ENCODE data around the gene PIK3R3. TPM values are rescaled to one million over a fixed set of nuclear protein-coding genes. Genes with fewer than 3 reads are reported as not detected.

The PIK3R3 gene
- total and polyA plus RNA-seq, 9 donors: 8.1 to 18.3 (median 13.3) TPM

GRCh38 chr1:46158312-46159281, 26.2 kb upstream of the PIK3R3 start:
- DNase-seq: no peak
- no peaks in the 10 kb centered on the region for H3K36me3 ChIP-seq (ENCODE audit: control insufficient read depth, insufficient read depth, low read length)
- 97% methylated on average over 4 of the region's 13 CpGs for WGBS (ENCODE audit: insufficient coverage)
- H3K9me3 ChIP-seq (replicated peaks; ENCODE audit: control insufficient read depth, low read depth, low read length): no peaks in the 10 kb centered on the region
- H3K27ac ChIP-seq (ENCODE audit: low read length): no peak overlapping the region
- no peaks in the 10 kb centered on the region for H3K27me3 ChIP-seq (ENCODE audit: control insufficient read depth, insufficient read depth, low read length)
- H3K4me3 ChIP-seq (ENCODE audit: low read length): no peak overlapping the region
- H3K4me1 ChIP-seq (ENCODE audit: control insufficient read depth, insufficient read depth, low read length): no peaks in the 10 kb centered on the region

- H3K4me1 ChIP-seq (ENCODE audit: control insufficient read depth, insufficient read depth, low read length): no peaks in the 10 kb centered on the region
- no peak for DNase-seq
- WGBS (ENCODE audit: insufficient coverage): 54% methylated on average over 1 of the region's 1 CpG
- no peak overlapping the region for H3K27ac ChIP-seq (ENCODE audit: low read length)
- no peak overlapping the region for H3K4me3 ChIP-seq (ENCODE audit: low read length)
- H3K36me3 ChIP-seq (ENCODE audit: control insufficient read depth, insufficient read depth, low read length): no peaks in the 10 kb centered on the region
- no peaks in the 10 kb centered on the region for H3K27me3 ChIP-seq (ENCODE audit: control insufficient read depth, insufficient read depth, low read length)
- no peaks in the 10 kb centered on the region for H3K9me3 ChIP-seq (replicated peaks; ENCODE audit: control insufficient read depth, low read depth, low read length)
These were observed 25.5 kb upstream of the PIK3R3 start for GRCh38 chr1:46157916-46158311.

GRCh38 chr1:46153732-46154131, 21.3 kb upstream of the PIK3R3 start:
- no peak for DNase-seq
- WGBS (ENCODE audit: insufficient coverage): no CpG with 5 or more reads among the region's 1 CpG
- Histone ChIP-seq H3K4me3 (ENCODE audit: low read length) (no peak overlapping the region), H3K36me3 (ENCODE audit: control insufficient read depth, insufficient read depth, low read length) (no peaks in the 10 kb centered on the region), H3K4me1 (ENCODE audit: control insufficient read depth, insufficient read depth, low read length) (no peaks in the 10 kb centered on the region), H3K27ac (ENCODE audit: low read length) (no peak overlapping the region), H3K27me3 (ENCODE audit: control insufficient read depth, insufficient read depth, low read length) (no peaks in the 10 kb centered on the region), H3K9me3 (replicated peaks; ENCODE audit: control insufficient read depth, low read depth, low read length) (no peaks in the 10 kb centered on the region)

- no peaks in the 10 kb centered on the region for H3K9me3 ChIP-seq (replicated peaks; ENCODE audit: control insufficient read depth, low read depth, low read length)
- no peak overlapping the region for H3K27ac ChIP-seq (ENCODE audit: low read length)
- H3K4me1 ChIP-seq (ENCODE audit: control insufficient read depth, insufficient read depth, low read length): no peaks in the 10 kb centered on the region
- no peaks in the 10 kb centered on the region for H3K27me3 ChIP-seq (ENCODE audit: control insufficient read depth, insufficient read depth, low read length)
- H3K36me3 ChIP-seq (ENCODE audit: control insufficient read depth, insufficient read depth, low read length): no peaks in the 10 kb centered on the region
- no peak for DNase-seq
- H3K4me3 ChIP-seq (ENCODE audit: low read length): no peak overlapping the region
- 92% methylated on average over 1 of the region's 1 CpG for WGBS (ENCODE audit: insufficient coverage)
These were observed 20.8 kb upstream of the PIK3R3 start for GRCh38 chr1:46153228-46153627.

GRCh38 chr1:46152016-46152415, 19.6 kb upstream of the PIK3R3 start:
- no peaks in the 10 kb centered on the region for H3K27me3 ChIP-seq (ENCODE audit: control insufficient read depth, insufficient read depth, low read length)
- no peak for DNase-seq
- H3K4me1 ChIP-seq (ENCODE audit: control insufficient read depth, insufficient read depth, low read length): no peaks in the 10 kb centered on the region
- no peak overlapping the region for H3K27ac ChIP-seq (ENCODE audit: low read length)
- 86% methylated on average over 3 of the region's 3 CpGs for WGBS (ENCODE audit: insufficient coverage)
- no peak overlapping the region for H3K4me3 ChIP-seq (ENCODE audit: low read length)
- H3K9me3 ChIP-seq (replicated peaks; ENCODE audit: control insufficient read depth, low read depth, low read length): no peaks in the 10 kb centered on the region
- H3K36me3 ChIP-seq (ENCODE audit: control insufficient read depth, insufficient read depth, low read length): no peaks in the 10 kb centered on the region

- no peaks in the 10 kb centered on the region for H3K36me3 ChIP-seq (ENCODE audit: control insufficient read depth, insufficient read depth, low read length)
- H3K4me3 ChIP-seq (ENCODE audit: low read length): no peak overlapping the region
- H3K4me1 ChIP-seq (ENCODE audit: control insufficient read depth, insufficient read depth, low read length): no peaks in the 10 kb centered on the region
- no peak for DNase-seq
- no peaks in the 10 kb centered on the region for H3K27me3 ChIP-seq (ENCODE audit: control insufficient read depth, insufficient read depth, low read length)
- H3K27ac ChIP-seq (ENCODE audit: low read length): no peak overlapping the region
- no CpG with 5 or more reads among the region's 2 CpGs for WGBS (ENCODE audit: insufficient coverage)
- no peaks in the 10 kb centered on the region for H3K9me3 ChIP-seq (replicated peaks; ENCODE audit: control insufficient read depth, low read depth, low read length)
These were observed 17.7 kb upstream of the PIK3R3 start for GRCh38 chr1:46150085-46150484.

GRCh38 chr1:46148318-46148717, 15.9 kb upstream of the PIK3R3 start:
- DNase-seq: no peak
- Histone ChIP-seq H3K36me3 (ENCODE audit: control insufficient read depth, insufficient read depth, low read length) (no peaks in the 10 kb centered on the region), H3K27ac (ENCODE audit: low read length) (no peak overlapping the region), H3K4me3 (ENCODE audit: low read length) (no peak overlapping the region), H3K9me3 (replicated peaks; ENCODE audit: control insufficient read depth, low read depth, low read length) (no peaks in the 10 kb centered on the region), H3K27me3 (ENCODE audit: control insufficient read depth, insufficient read depth, low read length) (no peaks in the 10 kb centered on the region), H3K4me1 (ENCODE audit: control insufficient read depth, insufficient read depth, low read length) (no peaks in the 10 kb centered on the region)
- WGBS (ENCODE audit: insufficient coverage): 14% methylated on average over 1 of the region's 2 CpGs

GRCh38 chr1:46137916-46138315, 5.5 kb upstream of the PIK3R3 start:
- no peaks in the 10 kb centered on the region for H3K36me3 ChIP-seq (ENCODE audit: control insufficient read depth, insufficient read depth, low read length)
- H3K4me1 ChIP-seq (ENCODE audit: control insufficient read depth, insufficient read depth, low read length): peaks cover 25% of the 10 kb centered on the region
- H3K27ac ChIP-seq (ENCODE audit: low read length): peak overlapping the region; percentile 81
- peak; percentile 41 for DNase-seq
- H3K27me3 ChIP-seq (ENCODE audit: control insufficient read depth, insufficient read depth, low read length): no peaks in the 10 kb centered on the region
- no peak overlapping the region for H3K4me3 ChIP-seq (ENCODE audit: low read length)
- H3K9me3 ChIP-seq (replicated peaks; ENCODE audit: control insufficient read depth, low read depth, low read length): no peaks in the 10 kb centered on the region
- WGBS (ENCODE audit: insufficient coverage): no CpG with 5 or more reads among the region's 3 CpGs

- no peaks in the 10 kb centered on the region for H3K27me3 ChIP-seq (ENCODE audit: control insufficient read depth, insufficient read depth, low read length)
- DNase-seq: no peak
- no peaks in the 10 kb centered on the region for H3K36me3 ChIP-seq (ENCODE audit: control insufficient read depth, insufficient read depth, low read length)
- no peak overlapping the region for H3K4me3 ChIP-seq (ENCODE audit: low read length)
- H3K4me1 ChIP-seq (ENCODE audit: control insufficient read depth, insufficient read depth, low read length): peaks cover 25% of the 10 kb centered on the region
- H3K9me3 ChIP-seq (replicated peaks; ENCODE audit: control insufficient read depth, low read depth, low read length): no peaks in the 10 kb centered on the region
- no peak overlapping the region for H3K27ac ChIP-seq (ENCODE audit: low read length)
These were observed 4.3 kb upstream of the PIK3R3 start for GRCh38 chr1:46136711-46137110.

- Histone ChIP-seq H3K27ac (ENCODE audit: low read length) (peak overlapping the region; percentile 98), H3K27me3 (ENCODE audit: control insufficient read depth, insufficient read depth, low read length) (no peaks in the 10 kb centered on the region), H3K4me3 (ENCODE audit: low read length) (no peak overlapping the region), H3K36me3 (ENCODE audit: control insufficient read depth, insufficient read depth, low read length) (no peaks in the 10 kb centered on the region), H3K9me3 (replicated peaks; ENCODE audit: control insufficient read depth, low read depth, low read length) (no peaks in the 10 kb centered on the region), H3K4me1 (ENCODE audit: control insufficient read depth, insufficient read depth, low read length) (peaks cover 25% of the 10 kb centered on the region)
- WGBS (ENCODE audit: insufficient coverage): 50% methylated on average over 1 of the region's 3 CpGs
- no peak for DNase-seq
These were observed 2.4 kb upstream of the PIK3R3 start for GRCh38 chr1:46134660-46135331.
